Parathyroid adenoma (tissue), 2 donors: Measurements from ENCODE around the gene RALGDS.

Experiments
- H2AFZ ChIP-seq: fragments of 300-600 bp; sonication (generic); one replicate; pipeline ENCODE4 v1.7.0; 2017; ENCODE audit warnings: antibody characterized with exemption, mild to moderate bottlenecking
- H3K27ac ChIP-seq: fragments of 300-600 bp; sonication (generic); one replicate; pipeline ENCODE4 v1.7.0; 2017
- H3K27me3 ChIP-seq: fragments of 300-600 bp; sonication (generic); one replicate; pipeline ENCODE4 v1.7.0; 2017; ENCODE audit warnings: low read length; ENCODE audit not compliant: control insufficient read depth, insufficient read depth
- H3K36me3 ChIP-seq: fragments of 300-600 bp; sonication (generic); one replicate; pipeline ENCODE4 v1.7.0; 2017; ENCODE audit warnings: low read length; ENCODE audit not compliant: control insufficient read depth, insufficient read depth
- H3K4me1 ChIP-seq: fragments of 300-600 bp; sonication (generic); one replicate; pipeline ENCODE4 v1.7.0; 2017; ENCODE audit warnings: control low read depth
- H3K4me2 ChIP-seq: fragments of 300-600 bp; sonication (generic); one replicate; pipeline ENCODE4 v1.7.0; 2017; ENCODE audit warnings: low read length
- H3K4me3 ChIP-seq: fragments of 300-600 bp; sonication (generic); one replicate; pipeline ENCODE4 v1.7.0; 2017; ENCODE audit warnings: low read depth, low read length
- H3K79me2 ChIP-seq: fragments of 300-600 bp; sonication (generic); one replicate; pipeline ENCODE4 v1.7.0; 2017; ENCODE audit warnings: control low read depth
- H3K9ac ChIP-seq: fragments of 300-600 bp; sonication (generic); one replicate; pipeline ENCODE4 v1.7.0; 2017; ENCODE audit warnings: mild to moderate bottlenecking
- H3K9me3 ChIP-seq: fragments of 300-600 bp; sonication (generic); one replicate; pipeline ENCODE4 v1.7.0; 2017; ENCODE audit warnings: low read length; ENCODE audit not compliant: control insufficient read depth
- CTCF ChIP-seq: fragments of 300-600 bp; sonication (generic); IDR thresholded peaks from one replicate; pipeline ENCODE4 v1.7.0; 2017; ENCODE audit warnings: antibody characterized with exemption, mild to moderate bottlenecking
- donor health status: primary hyperparathyroidism.

RALGDS gene

GRCh38 chr9:133051966-133052539, 69.0 kb downstream of the RALGDS start:
- Histone ChIP-seq H3K36me3 (no peaks in the 10 kb centered on the region), H3K9me3 (no peaks in the 10 kb centered on the region), H3K27ac (no peak overlapping the region), H2AFZ (no peak overlapping the region), H3K79me2 (no peaks in the 10 kb centered on the region), H3K4me3 (no peak overlapping the region), H3K9ac (no peak overlapping the region), H3K4me1 (no peaks in the 10 kb centered on the region), H3K4me2 (no peak overlapping the region), H3K27me3 (no peaks in the 10 kb centered on the region)
- TF ChIP-seq CTCF: no peak

GRCh38 chr9:133051281-133051900, 69.6 kb downstream of the RALGDS start:
- H3K9me3 ChIP-seq: no peaks in the 10 kb centered on the region
- no peaks in the 10 kb centered on the region for H3K27me3 ChIP-seq
- no peak overlapping the region for H3K4me2 ChIP-seq
- no peak for TF ChIP-seq CTCF
- H3K9ac ChIP-seq: no peak overlapping the region
- no peak overlapping the region for H2AFZ ChIP-seq
- no peaks in the 10 kb centered on the region for H3K36me3 ChIP-seq
- no peaks in the 10 kb centered on the region for H3K4me1 ChIP-seq
- H3K79me2 ChIP-seq: no peaks in the 10 kb centered on the region
- H3K4me3 ChIP-seq: no peak overlapping the region
- H3K27ac ChIP-seq: no peak overlapping the region

- H3K36me3 ChIP-seq: no peaks in the 10 kb centered on the region
- H3K9me3 ChIP-seq: no peaks in the 10 kb centered on the region
- H3K9ac ChIP-seq: no peak overlapping the region
- H3K4me2 ChIP-seq: no peak overlapping the region
- H3K4me3 ChIP-seq: no peak overlapping the region
- no peaks in the 10 kb centered on the region for H3K4me1 ChIP-seq
- no peaks in the 10 kb centered on the region for H3K79me2 ChIP-seq
- TF ChIP-seq CTCF: no peak
- H3K27ac ChIP-seq: no peak overlapping the region
- no peak overlapping the region for H2AFZ ChIP-seq
- no peaks in the 10 kb centered on the region for H3K27me3 ChIP-seq
These were observed 70.3 kb downstream of the RALGDS start for GRCh38 chr9:133050781-133051180.

GRCh38 chr9:133050142-133050541, 70.9 kb downstream of the RALGDS start:
- no peak overlapping the region for H3K27ac ChIP-seq
- no peaks in the 10 kb centered on the region for H3K79me2 ChIP-seq
- no peak overlapping the region for H2AFZ ChIP-seq
- H3K9ac ChIP-seq: no peak overlapping the region
- H3K27me3 ChIP-seq: no peaks in the 10 kb centered on the region
- no peaks in the 10 kb centered on the region for H3K9me3 ChIP-seq
- H3K4me1 ChIP-seq: no peaks in the 10 kb centered on the region
- no peak overlapping the region for H3K4me3 ChIP-seq
- no peak for TF ChIP-seq CTCF
- no peak overlapping the region for H3K4me2 ChIP-seq
- no peaks in the 10 kb centered on the region for H3K36me3 ChIP-seq

GRCh38 chr9:133049043-133049442, 72.0 kb downstream of the RALGDS start:
- H3K27ac ChIP-seq: no peak overlapping the region
- no peaks in the 10 kb centered on the region for H3K27me3 ChIP-seq
- no peak overlapping the region for H2AFZ ChIP-seq
- H3K79me2 ChIP-seq: no peaks in the 10 kb centered on the region
- TF ChIP-seq CTCF: no peak
- H3K36me3 ChIP-seq: no peaks in the 10 kb centered on the region
- no peaks in the 10 kb centered on the region for H3K4me1 ChIP-seq
- H3K9ac ChIP-seq: no peak overlapping the region
- H3K4me2 ChIP-seq: no peak overlapping the region
- no peak overlapping the region for H3K4me3 ChIP-seq
- H3K9me3 ChIP-seq: no peaks in the 10 kb centered on the region
